C4-2B (cell line): ENCODE results near the gene CYTL1.

Experiments used
- ZFX ChIP-seq: fragments of 450-650 bp; IDR thresholded peaks from 2 replicates; pipeline ENCODE4 v1.6.1; 2017
- TF ChIP-seq, protein P1 (sequence below): fragments of 450-650 bp; conservative IDR thresholded peaks from 2 replicates; pipeline ENCODE4 v1.5.1; 2017; ENCODE audit warnings: mild to moderate bottlenecking

DNA sequence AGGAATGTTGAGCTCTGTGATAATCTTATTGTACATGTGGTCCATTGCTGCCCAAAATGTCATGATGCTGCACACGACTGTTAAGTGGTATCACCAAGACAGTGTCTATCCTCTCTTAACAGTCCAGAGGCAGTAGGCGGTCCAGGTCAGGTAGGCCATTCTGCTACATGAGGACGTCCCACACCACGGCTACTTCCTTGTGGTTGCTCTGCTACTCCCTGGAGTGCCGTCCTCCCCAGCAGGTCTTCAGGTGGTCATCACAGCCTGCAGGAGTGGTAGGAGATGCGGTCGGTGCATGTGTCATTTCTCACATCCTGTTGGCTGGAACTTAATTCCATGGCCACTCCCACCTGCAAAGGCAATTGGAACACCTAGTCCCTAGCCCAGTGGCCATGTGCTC is 20.5 kb upstream of the CYTL1 start:
- TF ChIP-seq, protein P1, sequence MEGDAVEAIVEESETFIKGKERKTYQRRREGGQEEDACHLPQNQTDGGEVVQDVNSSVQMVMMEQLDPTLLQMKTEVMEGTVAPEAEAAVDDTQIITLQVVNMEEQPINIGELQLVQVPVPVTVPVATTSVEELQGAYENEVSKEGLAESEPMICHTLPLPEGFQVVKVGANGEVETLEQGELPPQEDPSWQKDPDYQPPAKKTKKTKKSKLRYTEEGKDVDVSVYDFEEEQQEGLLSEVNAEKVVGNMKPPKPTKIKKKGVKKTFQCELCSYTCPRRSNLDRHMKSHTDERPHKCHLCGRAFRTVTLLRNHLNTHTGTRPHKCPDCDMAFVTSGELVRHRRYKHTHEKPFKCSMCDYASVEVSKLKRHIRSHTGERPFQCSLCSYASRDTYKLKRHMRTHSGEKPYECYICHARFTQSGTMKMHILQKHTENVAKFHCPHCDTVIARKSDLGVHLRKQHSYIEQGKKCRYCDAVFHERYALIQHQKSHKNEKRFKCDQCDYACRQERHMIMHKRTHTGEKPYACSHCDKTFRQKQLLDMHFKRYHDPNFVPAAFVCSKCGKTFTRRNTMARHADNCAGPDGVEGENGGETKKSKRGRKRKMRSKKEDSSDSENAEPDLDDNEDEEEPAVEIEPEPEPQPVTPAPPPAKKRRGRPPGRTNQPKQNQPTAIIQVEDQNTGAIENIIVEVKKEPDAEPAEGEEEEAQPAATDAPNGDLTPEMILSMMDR, result no peak
- no peak for TF ChIP-seq ZFX
